Esophagus muscularis mucosa (tissue), 4 donors: Measurements from ENCODE around the gene ADGRL4.

Experiments
- CTCF ChIP-seq, 3 experiments: fragments of 200-600 bp in 2 of 3; fragments of 450-650 bp in 1 of 3; sonication (generic) in 2 of 3; IDR thresholded peaks; one replicate each; pipeline ENCODE4 v1.5.1; 2017 to 2019; ENCODE audit warnings: antibody characterized with exemption in 3 of 3, mild to moderate bottlenecking in 2 of 3, moderate library complexity in 1 of 3
- EP300 ChIP-seq: sonication (generic); formaldehyde crosslinking; IDR thresholded peaks from one replicate; pipeline ENCODE4 v1.6.1; 2017; ENCODE audit warnings: antibody characterized with exemption
- POLR2A ChIP-seq: fragments of 450-650 bp; IDR thresholded peaks from one replicate; pipeline ENCODE4 v1.6.1; 2017; ENCODE audit warnings: antibody characterized with exemption, moderate library complexity, mild to moderate bottlenecking, low read depth
- POLR2AphosphoS5 ChIP-seq, 2 donors: sonication (generic); formaldehyde crosslinking; IDR thresholded peaks; one replicate each; pipeline ENCODE4 v1.6.1; 2017; ENCODE audit warnings: antibody characterized with exemption in 2 of 2

- TF ChIP-seq CTCF (IDR thresholded peaks at IDR 0.05): no peak
- no peak for TF ChIP-seq POLR2AphosphoS5 (IDR thresholded peaks at IDR 0.05)
- no peak for TF ChIP-seq EP300
- TF ChIP-seq POLR2A: no peak
These were observed 33.8 kb downstream of the ADGRL4 start for GRCh38 chr1:78972723-78973122.
